Iris pigment epithelial cell (primary cell): Measurements from ENCODE around the gene TFB1M.
A peak's percentile ranks its signal among the peaks of the same experiment; 100 is the strongest.

Experiments used
- DNase-seq: peaks from one replicate; pipeline ENCODE4 v3.0.0-alpha.2; 2011; ENCODE audit warnings: low read depth

TFB1M gene

DNA sequence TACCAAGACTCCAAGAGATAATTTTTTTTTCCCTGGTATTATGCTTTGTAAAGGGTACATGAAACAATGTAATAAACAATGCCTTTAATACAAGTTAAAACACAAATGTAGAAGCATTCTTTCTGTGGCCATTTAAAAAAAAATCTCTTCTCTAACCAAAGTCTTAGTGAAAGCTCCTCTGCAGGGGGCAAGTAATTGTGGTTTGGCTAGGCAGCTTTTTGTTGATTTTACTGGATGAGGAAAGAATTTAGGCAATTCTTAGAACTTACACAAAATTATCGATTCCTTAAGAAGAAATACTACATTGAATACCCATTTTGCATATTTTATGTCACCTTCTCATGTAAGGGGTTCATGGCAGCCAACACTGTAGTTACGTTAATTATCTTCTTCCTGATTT lies 12.4 kb downstream of the TFB1M start:
- peak; percentile 75 for DNase-seq

DNA sequence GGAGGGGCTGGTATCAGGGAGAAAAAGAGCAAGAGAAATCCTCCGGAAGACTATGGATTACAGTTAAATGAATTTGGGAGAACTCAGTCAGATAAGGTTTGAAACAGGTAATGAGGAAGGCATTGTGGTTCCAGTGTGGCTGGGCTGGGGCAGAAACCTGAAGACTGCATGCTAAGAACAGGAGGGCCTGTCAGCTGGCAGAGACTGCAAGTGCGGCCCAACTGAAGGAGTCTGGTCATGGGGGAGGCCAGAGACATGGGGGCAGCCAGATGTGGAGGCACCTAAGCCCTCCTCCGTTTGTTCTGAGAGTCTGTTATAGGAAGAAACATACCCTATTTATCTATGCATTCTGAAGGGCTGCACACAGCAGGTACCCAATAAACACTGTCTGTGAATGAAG lies 16.6 kb downstream of the TFB1M start:
- DNase-seq: no peak

DNA sequence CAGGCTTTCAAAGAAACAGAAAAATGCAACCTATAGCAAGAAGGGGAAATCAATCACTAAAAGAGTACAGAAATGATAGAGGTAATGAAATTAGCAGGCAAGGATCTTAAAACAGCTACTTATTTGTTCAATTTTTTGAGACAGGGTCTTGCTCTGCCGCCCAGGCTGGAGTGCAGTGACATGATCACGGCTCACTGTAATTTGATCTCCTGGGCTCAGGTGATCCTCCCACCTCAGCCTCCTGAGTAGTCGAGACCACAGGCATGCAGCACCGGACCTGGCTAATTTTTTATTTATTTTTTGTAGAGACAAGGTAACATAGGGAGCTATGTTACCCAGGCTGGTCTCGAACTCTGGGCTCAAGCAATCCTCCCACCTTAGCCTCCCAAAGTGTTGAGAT lies 21.6 kb downstream of the TFB1M start:
- DNase-seq: no peak

DNA sequence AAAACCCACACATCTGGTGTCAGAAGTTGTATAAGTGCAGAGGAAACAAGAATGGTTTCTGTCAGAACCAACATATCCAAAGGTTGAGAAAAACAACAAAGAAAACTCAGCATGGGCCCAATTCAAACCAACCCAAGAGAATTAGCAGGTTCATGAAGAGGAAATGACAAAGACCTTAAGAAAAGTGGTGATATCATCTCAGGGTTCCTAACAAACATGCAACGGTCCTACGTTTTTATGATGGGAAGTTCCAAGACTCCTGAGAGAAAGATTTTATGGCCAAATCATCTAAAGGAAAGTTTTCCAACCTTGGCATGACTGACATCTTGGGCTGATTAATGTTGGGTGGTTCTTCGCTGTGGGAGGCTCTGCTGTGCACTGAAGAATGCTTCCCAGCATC lies 23.0 kb downstream of the TFB1M start:
- DNase-seq: no peak

DNA sequence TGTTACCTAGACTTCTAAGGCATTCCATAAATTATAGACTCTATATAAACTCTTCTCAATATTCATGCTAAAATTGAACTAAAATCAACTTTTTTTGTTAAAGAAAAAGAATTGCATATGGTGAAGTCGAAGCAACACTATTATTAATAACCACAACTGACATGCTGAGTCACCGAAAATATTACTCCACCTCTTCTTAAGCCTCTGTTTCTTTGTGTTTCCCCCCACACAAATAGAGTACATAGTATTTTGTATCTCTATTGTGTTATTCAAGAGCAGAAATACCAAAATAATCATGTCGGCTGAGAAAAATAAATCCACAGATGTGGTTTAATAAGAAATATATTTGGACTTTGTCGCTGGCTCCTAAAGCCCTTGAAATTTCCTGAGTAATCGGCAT lies 23.8 kb downstream of the TFB1M start:
- DNase-seq: peak; percentile 61

DNA sequence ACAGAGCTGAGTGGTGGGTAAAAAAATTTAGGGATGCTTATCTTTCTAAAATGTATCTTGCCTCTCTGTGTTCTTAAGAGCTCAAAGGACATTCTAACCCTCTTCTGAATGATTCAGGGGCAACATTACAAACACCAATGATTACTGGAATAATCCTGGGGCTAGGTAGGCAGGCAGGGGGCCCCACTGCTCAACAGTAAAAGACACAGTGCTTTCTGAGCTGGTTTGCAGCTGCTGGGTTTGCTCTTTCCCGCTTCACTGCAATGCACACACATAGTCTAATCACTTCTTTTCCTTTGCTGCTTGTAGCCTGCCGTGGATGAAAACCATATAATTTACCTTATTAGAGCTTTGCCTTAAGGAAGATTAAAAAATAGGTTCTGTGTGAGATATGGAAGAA lies 26.5 kb downstream of the TFB1M start:
- no peak for DNase-seq

DNA sequence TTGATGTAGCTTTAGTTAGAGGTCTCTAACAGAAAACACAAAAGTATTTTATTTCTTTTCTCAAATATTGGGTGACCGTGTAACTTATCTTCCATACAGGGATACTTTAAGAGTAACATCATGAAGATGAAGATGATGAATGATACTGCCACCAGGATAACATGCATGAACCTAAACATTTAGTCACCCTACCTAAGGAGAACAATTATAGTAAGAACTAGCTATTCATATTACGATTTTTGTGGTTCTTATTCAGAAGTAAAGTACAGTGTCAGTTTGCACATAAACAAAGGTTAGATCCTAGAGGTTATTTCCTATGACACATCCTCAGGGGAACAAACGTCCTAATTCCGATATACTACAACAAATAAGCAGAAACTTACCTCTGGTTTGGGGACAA lies 29.5 kb downstream of the TFB1M start:
- DNase-seq: no peak

DNA sequence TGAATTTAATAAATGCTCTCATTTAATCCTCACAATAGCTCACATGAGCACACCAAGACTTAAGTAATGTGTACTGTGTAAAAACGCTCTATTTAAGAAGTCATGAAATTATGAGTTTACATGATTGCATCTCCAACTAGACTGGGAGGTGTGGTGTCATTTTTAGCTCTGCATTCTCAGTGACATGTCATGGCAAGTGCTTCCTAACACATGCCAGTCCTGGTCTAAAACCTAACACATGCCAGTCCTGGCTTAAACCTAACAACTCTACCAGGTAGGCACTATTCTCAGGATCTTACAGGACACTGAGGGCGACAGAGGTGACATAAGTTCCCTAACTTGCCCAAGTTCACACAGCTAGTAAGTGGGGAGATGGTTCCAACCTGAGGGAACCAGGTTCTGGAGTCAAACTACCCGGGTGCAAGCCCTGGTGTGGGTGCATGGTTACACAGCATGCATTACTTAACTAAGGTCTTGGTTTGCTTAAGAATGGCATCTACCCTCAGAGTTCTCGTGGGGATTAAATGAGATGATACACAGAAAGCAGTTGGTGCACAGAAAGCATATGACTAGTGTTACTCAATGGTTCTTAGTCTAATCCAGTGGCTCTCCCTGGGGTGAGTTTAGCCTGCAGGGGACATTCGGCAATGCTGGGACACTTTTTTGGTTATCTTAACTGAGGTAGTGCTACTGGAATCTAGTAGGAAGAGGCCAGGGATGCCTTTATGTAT lies 35.8 kb downstream of the TFB1M start:
- no peak for DNase-seq

DNA sequence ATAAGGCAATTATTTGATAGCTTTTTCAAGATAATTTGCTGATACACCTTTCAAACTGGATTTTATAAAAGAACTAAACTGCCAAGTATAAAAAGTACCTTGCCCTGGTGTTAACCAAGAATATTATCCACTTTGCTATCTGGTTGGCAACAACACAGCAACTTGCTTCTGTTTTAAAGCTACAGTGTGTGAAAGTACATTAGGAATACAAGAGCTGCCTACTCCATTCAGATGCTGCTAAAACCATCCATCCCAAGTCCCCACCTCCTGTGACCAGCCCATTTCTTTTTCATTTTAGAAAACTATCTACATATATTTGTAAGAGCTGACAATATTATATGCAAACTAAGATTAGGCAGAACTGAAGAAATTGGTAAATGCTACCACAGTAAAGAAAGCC lies 37.6 kb downstream of the TFB1M start:
- DNase-seq: no peak

DNA sequence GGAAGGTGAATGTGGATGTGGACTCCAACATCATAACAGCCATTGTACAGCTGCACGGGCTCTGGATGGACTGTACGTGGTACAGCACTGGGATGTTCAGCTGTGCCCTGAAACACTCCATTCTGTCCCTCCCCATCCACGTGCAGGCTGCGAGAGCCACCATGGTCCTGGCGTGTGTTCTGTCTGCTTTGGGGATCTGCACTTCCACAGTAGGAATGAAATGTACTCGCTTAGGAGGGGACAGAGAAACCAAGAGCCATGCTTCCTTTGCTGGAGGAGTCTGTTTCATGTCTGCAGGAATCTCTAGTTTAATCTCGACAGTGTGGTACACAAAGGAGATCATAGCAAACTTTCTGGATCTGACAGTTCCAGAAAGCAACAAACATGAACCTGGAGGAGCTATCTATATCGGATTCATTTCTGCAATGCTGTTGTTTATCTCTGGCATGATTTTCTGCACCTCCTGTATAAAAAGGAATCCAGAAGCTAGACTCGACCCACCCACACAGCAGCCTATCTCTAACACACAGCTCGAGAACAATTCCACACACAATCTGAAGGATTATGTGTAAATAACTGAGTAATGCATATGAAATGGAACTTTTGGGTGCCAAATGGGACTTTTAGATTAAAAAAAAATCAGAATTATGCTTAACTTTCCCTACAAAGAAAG lies 38.3 kb downstream of the TFB1M start:
- peak; percentile 73 for DNase-seq

DNA sequence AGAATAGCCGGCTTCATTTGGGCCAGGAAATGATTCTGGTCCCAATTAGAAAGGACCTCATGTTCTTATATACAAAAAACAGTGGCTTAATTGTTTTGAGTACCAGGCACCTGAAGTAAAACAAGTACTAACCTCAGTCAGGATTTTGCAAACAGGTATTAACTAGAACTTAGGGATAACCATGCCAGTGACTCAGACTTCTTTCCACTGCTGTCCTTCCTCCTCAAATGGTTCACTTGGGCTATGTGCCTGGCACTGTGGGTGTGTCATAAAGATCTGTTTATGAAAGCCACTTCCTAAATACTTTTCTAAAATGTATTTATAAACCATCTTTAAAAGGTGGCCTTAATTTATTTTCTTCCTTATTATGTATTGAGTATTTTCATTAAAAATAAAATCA lies 39.8 kb downstream of the TFB1M start:
- peak; percentile 79 for DNase-seq

DNA sequence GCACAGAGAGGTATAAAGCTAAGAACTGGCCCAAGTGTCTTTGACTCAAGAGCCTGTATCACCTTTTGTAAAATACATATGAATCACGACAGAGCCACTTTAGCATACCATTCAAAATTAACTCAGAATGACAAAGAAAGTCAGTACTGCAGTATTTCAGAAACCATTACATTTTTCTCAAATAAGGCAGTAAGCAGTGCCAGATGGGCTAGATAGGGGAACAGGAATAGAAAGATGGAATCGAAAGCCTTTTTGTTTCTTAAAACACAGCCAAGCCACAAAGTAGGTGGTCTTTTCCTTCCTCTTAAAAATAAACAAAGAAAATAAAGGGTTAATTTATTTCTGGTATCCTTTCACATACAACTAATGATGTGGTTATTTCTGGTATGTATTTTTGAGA lies 40.2 kb downstream of the TFB1M start:
- DNase-seq: no peak

DNA sequence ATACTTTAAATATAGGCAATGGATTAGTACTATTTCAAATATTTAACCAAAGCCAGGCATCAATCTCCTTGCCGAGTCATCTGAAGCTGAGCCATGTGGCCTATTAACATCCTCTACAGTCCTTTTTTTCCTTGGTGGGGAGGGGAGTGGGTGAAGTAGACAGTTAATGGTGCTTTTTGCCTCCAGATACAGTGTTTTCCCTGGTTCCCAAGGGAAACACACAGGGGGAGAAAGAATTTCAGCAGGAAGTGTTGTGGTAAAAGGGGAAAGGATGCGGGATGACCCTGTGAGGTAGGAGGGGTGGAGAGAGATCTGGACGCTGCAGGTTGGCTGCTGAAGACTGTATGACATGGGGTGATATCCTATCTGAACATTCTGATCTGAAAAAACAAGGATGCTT lies 40.9 kb downstream of the TFB1M start:
- DNase-seq: peak; percentile 94

DNA sequence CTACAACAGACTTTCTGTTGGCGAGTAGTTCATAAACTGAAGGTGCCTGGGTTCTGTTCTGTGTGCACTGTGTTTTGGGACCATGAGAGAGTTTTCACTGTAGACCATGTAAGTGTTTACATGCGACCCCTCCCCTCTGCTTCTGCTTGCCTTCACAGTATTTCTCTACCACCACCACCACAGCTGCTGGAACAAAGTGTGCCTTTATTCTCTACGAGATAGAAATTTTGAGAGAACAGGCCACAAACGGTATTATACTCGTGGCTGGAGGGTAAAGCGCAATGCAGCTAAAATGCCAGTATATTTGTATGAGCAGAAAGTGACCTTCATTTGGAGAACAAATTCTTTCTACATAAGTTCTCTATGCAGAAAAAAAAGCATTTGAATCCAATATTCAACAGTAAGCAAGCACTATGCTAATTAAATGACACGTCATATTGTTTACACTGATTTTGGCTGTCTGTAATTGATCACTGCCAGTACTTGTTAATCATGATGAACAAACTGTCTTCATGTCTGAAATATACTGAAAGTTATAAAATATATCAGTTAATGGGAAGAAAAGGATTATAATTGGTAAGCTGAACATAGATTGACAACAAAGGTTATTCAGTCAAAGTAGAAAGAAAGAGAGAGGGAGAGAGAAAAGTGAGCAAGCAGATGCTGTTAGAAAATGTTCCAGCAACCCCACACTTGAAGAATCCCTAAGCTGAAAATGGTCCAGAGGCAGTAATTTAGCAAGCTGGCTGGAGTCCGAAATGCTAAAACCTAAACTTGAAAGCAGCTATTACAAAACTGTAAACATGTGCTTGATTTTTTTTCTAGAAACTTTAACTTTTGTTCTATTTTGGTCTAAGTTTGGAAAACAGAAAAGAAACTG lies 41.7 kb downstream of the TFB1M start:
- DNase-seq: peak; percentile 40

DNA sequence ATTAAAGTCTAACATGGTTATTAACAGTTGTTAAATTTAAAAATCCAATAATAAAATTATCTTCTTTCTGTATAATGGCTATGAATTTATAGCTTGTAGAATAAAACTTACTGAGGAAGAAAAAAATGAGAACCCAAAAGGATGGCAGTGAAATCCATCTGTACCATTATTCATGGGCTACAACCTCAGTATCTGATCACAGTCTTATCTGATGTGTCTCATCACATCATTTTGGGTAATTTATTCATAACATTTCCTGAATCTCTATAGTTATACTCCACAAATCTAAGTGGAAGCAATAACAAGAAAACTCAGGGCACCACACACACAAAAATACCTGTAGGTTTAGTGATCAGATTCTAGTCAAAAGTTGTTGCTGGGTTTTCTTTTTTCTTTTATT lies 43.1 kb downstream of the TFB1M start:
- no peak for DNase-seq

DNA sequence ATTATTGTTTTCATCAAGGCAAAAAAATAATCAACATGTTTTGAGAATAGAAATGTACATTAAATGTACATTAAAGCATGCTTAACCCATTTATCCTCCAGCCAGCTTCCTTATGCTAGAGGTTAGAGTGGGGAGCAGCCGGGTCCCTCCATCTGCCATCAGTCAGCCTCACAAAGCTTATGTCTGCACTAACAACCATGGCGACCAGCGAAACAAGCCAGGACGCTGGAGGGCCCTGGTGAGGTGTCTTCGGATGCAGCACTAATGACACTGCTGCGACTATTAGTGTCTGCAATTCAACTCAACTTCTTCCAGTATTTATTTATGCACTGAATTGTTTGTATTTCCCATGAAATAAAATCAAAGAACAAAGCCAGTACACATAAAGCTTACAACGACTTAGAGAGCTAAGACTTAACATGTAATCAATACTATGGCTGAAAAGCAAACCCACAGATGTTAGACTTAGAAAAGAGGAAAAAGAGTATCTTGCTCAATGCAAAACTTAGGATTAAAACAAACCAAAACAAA lies 43.7 kb downstream of the TFB1M start:
- DNase-seq: no peak

DNA sequence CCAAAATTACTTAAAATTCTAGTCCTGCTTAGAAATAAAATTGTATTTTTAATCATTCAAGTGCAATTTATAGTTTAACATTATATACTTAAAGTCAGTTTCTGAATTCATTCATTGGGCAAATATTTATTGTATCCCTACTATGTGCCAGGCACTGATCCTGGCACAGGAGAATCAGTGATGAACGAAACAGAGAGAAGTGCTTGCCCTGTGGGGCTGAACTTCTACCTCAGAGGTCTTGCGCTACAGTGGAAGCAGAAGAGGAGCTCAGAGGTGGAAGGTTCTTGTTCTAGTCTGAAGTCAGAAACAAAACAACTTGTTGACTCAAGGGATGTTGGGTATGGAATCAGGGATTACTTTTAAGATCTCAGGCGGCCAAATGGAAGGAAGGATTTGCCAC lies 44.5 kb downstream of the TFB1M start:
- no peak for DNase-seq

DNA sequence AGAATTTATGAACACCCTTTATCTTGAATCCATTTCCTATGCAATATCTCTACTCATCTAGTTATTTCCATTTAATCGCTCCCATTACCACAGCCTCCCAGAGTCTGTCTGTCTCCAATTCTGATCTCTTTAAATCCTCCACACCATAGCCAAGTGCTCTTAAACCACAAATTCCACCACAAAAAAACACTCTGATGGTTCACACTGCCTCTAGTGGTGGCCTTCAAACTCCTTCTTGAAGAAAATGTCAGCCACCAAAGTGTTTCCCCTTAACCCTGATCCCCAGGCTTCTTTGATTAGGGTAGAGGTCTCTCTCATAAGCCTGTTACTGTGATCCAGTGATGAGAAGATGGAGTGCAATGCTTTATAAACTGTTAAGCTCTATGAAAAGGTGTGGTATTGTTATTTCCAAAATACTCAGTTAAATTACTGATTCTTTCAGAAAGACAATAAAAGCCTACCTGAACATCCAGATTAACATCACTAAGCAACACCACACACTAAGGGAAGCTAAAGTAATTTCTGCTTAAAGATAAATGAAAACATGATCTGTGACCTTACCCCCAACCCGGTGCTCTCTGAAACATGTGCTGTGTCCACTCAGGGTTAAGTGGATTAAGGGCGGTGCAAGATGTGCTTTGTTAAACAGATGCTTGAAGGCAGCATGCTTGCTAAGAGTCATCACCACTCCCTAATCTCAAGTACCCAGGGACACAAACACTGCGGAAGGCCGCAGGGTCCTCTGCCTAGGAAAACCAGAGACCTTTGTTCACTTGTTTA lies 46.0 kb downstream of the TFB1M start:
- DNase-seq: peak; percentile 79

DNA sequence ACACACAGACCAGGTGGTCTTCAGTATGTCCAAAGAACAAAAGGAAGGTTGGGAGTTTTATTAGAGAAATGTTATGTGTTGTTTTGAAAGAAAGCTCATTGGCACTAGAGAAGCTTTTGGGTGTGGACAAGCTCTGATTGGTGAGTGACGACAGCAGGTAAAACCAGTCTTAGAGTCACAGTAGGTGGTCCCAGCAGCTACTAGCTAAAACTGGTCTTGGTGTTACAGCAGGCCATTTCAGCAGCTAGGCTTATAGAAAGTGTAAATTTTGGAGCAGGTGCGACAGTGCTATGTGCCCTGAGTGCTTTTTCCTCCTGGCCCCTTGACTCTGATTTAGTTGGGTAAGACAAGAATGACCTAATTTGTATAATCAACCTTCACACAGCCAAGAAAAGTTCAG lies 46.9 kb downstream of the TFB1M start:
- DNase-seq: no peak

DNA sequence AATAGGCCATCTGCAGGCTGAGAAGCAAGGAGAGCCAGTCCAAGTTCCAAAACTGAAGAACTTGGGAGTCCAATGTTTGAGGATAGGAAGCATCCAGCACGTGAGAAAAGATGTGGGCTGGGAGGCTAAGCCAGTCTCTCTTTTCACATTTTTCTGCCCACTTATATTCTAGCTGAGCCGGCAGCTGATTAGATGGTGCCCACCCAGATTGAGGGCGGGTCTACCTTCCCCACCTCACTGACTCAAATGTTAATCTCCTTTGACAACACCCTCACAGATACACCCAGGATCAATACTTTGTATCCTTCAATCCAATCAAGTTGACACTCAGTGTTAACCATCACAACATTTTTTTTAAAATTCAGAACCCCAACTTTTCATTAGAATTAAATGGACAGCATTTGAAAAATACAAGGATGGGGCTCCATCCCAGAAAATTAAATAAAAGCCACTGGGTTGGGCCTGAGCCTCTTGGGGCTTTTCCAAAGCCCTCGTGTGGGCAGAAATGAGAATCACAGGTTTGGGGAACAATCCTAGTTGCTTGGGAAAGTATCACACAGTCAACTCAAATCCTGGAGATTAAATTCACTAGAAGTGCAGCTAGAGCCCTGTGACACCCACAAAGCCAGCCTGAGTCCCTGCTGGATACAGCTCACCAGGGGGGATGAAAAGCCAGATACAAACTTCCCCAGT lies 48.3 kb downstream of the TFB1M start:
- DNase-seq: no peak

DNA sequence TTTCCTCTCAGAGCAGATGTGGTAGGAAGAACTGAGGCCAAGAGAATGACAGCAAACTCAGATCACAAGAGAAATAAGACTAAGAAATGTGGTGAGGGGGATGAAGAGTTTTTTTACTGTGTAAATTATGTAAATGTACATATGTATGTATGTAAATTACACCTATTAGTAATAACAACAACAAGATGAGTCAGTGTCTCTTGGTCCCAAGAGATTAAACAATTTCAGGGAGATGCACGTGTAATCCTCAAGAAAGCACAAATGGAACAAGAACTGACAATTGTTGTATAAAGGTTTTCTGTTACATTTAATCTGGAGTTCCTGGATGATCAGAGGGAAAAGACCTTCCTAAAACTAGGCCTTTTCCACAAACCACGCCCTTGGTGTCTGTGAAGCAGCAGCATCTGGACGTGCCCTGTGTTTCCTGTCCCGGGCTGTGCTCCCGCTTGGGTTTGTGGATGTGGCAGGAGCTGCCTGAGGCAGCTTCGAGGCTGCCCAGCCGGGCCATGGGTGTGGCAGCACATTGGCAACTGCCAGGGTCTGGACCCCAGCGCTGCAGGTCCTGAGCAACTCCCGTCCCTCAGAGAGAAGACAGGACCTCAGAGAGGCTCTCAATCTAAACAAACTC lies 49.5 kb downstream of the TFB1M start:
- no peak for DNase-seq
